ENCODE data around the gene OR6Q1.

The OR6Q1 gene

DNA sequence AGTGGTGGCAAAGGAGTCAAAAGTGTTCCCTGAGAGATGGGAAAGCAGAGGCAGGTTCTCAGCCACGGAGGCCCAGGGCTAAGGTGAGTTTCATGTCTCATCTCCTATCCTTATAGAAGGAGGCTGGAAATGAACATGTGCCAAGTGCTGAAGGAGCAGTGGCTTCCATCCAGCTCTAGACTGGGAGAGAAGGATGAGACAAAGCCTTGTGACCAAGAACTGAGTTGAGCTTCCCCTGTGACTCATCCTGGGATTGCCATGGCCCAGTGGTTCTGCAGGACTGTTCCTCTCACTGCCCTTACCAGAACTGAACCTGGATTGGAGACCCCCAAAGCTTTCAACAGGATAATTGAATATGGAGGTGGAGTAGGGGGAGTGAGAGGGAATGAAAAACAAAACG is 23.8 kb upstream of the OR6Q1 start:
- no peaks in the 10 kb centered on the region for H4K20me1 ChIP-seq
- no peak overlapping the region for H3K27ac ChIP-seq
- H3K27me3 ChIP-seq: no peaks in the 10 kb centered on the region
- no peak overlapping the region for H3K9ac ChIP-seq
- H3K4me3 ChIP-seq: no peak overlapping the region
- H3K4me1 ChIP-seq: peaks cover 0 to 13% (median 2%) of the 10 kb centered on the region in 10 experiments; a peak in 8 of 20 replicates
- H3K36me3 ChIP-seq: no peaks in the 10 kb centered on the region
- no peak for TF ChIP-seq Cebpa-rat (IDR thresholded peaks at IDR 0.05)
- no peaks in the 10 kb centered on the region for H3K9me3 ChIP-seq (replicated peaks in 1 of 11)
- H3K4me2 ChIP-seq: no peak overlapping the region

DNA sequence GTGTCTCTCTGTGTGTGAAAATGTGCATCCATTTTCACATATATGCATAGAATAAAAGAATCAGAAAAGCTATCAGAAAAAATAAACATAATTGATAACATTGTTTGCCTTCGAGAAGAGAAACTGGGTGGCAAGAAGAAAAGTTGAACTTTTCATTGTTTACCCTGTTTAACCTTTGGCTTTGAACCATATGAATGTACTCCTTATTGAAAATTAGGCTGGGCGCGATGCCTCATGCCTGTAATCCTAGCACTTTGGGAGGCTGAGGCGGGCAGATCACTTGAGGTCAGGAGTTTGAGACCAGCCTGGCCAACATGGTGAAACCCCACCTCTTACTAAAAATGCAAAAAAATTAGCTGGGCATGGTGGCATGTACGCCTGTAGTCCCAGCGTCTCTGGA is 19.0 kb upstream of the OR6Q1 start:
- no peak overlapping the region for H3K9ac ChIP-seq

DNA sequence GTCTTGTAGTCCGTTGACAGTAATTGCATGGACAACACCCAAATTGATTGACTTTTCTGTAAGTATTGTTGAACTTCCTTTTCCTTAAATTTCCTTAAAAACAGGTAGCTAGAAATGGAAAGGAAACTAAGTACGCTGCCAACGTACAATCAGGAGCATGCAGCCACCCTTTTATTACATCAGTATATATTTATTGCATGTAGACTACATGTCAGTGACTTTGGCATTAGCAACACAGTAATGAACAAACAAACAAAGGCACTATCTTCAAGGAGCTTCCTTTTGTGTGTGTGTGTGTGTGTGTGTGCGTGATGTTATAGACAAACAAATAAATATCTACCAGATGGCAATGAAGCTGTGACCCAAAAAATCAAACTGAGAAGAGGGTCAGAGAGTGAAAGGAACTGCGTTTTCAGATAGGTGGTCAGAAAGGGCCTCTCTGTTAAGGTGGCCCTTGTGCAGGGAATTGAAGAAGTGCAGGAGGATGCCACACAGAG is 7.3 kb upstream of the OR6Q1 start, which contains the start of gene OR9Q1:
Gene OR9Q1 (plus strand): TSS at position 447 of the 497 bp plus-strand sequence. CDS start 155,564 bp downstream, outside the sequence.
- H3K27ac ChIP-seq: no peak within 1 kb of the TSS
- H3K36me3 ChIP-seq: no peaks in the 10 kb centered on the region
- no peak within 1 kb of the TSS for H3K9ac ChIP-seq
- no peaks in the 10 kb centered on the region for H4K20me1 ChIP-seq
- H3K4me1 ChIP-seq: no peaks in the 10 kb centered on the region
- no peaks in the 10 kb centered on the region for H3K9me3 ChIP-seq (replicated peaks in 1 of 11)
- no peak within 1 kb of the TSS for H3K4me3 ChIP-seq
- no peak for TF ChIP-seq Cebpa-rat (IDR thresholded peaks at IDR 0.05)
- no peaks in the 10 kb centered on the region for H3K27me3 ChIP-seq
- H3K4me2 ChIP-seq: no peak within 1 kb of the TSS

More for the DNA sequence above, 19.0 kb upstream of the OR6Q1 start:
- Histone ChIP-seq H3K4me1 (peaks cover 0 to 4% (median 0%) of the 10 kb centered on the region in 10 experiments; a peak in 1 of 20 replicates), H3K4me2 (no peak overlapping the region), H3K36me3 (no peaks in the 10 kb centered on the region), H3K4me3 (no peak overlapping the region), H3K27me3 (no peaks in the 10 kb centered on the region), H3K9me3 (replicated peaks in 1 of 11) (no peaks in the 10 kb centered on the region), H4K20me1 (no peaks in the 10 kb centered on the region), H3K27ac (no peak overlapping the region)
- TF ChIP-seq Cebpa-rat (IDR thresholded peaks at IDR 0.05): no peak

DNA sequence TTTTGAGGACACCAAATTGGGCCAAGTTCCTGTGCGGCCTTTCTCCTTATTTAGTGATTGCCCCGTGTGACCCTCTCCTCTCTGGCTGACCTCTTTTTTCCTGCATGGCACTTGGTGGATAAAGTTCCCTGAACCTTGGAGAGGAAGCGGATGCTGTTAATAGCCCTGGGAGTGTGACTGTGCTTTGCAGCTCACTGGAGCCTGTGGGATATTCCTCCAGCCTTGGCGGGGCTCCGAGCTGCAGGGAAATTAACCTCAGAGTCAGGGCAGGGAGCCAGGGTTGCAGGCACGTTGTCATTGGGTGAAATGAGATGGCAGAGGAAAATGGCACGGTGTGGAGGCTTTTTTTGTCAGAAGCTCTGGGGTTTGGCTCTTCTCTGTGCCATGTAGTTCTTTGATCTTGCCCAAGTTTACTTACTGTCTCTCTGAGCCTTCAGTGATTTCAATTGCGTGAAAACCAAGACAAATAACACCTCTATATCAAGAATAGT is 6.1 kb upstream of the OR6Q1 start:
- H3K36me3 ChIP-seq: no peaks in the 10 kb centered on the region
- peak in 1 of 11 experiments; percentile 50; a peak in 1 of 22 replicates for TF ChIP-seq Cebpa-rat (IDR thresholded peaks at IDR 0.05)
- no peak overlapping the region for H3K9ac ChIP-seq
- H3K4me3 ChIP-seq: no peak overlapping the region
- no peak overlapping the region for H3K27ac ChIP-seq
- no peaks in the 10 kb centered on the region for H3K9me3 ChIP-seq (replicated peaks in 1 of 11)
- no peaks in the 10 kb centered on the region for H4K20me1 ChIP-seq
- peaks cover 0 to 6% (median 0%) of the 10 kb centered on the region in 10 experiments; a peak in 2 of 20 replicates for H3K4me1 ChIP-seq
- no peaks in the 10 kb centered on the region for H3K27me3 ChIP-seq
- no peak overlapping the region for H3K4me2 ChIP-seq

DNA sequence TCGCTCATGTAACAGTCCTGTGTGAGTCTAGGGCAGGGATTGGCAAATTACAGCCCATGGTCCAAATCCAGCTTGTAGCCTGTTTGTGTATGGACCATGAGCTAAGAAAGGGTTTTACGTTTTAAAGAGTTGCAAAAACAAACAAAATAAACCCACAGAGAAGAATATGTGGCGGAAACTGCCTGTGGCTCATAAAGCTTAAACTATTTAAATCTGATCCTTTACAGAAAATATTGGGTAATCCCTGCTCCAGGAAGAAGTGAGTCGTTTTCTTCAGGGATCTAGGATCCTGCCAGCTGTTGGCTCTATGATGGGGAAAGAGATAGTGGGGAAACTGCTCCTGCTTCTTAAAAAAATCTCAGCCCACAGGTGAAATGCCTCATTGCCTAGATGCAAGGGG is 3.4 kb upstream of the OR6Q1 start:
- no peak overlapping the region for H3K4me3 ChIP-seq
- no peak overlapping the region for H3K27ac ChIP-seq
- H3K9ac ChIP-seq: no peak overlapping the region
- peaks cover 0 to 6% (median 0%) of the 10 kb centered on the region in 10 experiments; a peak in 2 of 20 replicates for H3K4me1 ChIP-seq
- no peak overlapping the region for H3K4me2 ChIP-seq
- H3K27me3 ChIP-seq: no peaks in the 10 kb centered on the region
- H3K36me3 ChIP-seq: no peaks in the 10 kb centered on the region
- no peaks in the 10 kb centered on the region for H4K20me1 ChIP-seq
- H3K9me3 ChIP-seq (replicated peaks in 1 of 11): peaks cover 0 to 9% (median 0%) of the 10 kb centered on the region in 11 experiments; a peak in 5 of 22 replicates
- no peak for TF ChIP-seq Cebpa-rat (IDR thresholded peaks at IDR 0.05)

DNA sequence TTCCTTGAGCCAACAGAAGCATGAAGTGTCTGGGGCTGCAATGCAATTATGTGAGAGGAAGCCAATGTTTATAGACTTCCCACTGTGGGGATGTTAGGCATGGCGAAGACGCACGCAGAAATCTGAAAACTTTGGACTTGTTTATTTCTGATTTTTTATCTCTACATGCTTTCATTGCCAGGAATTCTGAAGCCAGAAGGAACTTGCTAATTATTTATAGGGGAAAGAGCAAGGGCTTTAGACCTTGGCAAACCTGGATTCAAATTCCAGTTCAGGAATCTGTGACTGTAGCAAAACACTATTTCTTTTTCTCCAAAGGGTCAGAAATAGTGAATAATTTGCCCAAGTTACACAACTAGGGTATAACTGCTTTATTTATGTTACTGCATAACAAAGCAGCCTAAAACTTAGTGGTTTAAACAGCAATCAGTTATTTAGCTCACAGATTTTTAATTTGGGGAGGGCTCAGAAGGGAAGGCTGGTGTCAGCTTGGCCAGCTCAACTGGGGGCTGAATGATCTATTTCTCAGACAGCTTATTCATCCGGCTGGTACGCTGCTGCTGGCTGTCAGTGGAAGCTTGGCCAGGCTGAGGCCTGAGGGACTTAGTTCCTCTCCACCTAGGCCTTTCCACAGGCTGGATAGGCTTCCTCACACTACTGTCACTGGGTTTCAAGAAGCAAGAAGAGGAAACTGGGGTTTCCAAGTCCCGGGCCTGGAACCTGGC is 1.9 kb upstream of the OR6Q1 start:
- TF ChIP-seq Cebpa-rat (IDR thresholded peaks at IDR 0.05): no peak
- no peak overlapping the region for H3K4me2 ChIP-seq
- no peaks in the 10 kb centered on the region for H3K36me3 ChIP-seq
- H3K27me3 ChIP-seq: no peaks in the 10 kb centered on the region
- H3K9ac ChIP-seq: no peak overlapping the region
- no peak overlapping the region for H3K4me3 ChIP-seq
- H3K27ac ChIP-seq: no peak overlapping the region
- H3K9me3 ChIP-seq (replicated peaks in 1 of 11): peaks cover 0 to 20% (median 7%) of the 10 kb centered on the region in 11 experiments; a peak in 11 of 22 replicates
- peaks cover 0 to 6% (median 0%) of the 10 kb centered on the region in 10 experiments; a peak in 2 of 20 replicates for H3K4me1 ChIP-seq
- no peaks in the 10 kb centered on the region for H4K20me1 ChIP-seq

DNA sequence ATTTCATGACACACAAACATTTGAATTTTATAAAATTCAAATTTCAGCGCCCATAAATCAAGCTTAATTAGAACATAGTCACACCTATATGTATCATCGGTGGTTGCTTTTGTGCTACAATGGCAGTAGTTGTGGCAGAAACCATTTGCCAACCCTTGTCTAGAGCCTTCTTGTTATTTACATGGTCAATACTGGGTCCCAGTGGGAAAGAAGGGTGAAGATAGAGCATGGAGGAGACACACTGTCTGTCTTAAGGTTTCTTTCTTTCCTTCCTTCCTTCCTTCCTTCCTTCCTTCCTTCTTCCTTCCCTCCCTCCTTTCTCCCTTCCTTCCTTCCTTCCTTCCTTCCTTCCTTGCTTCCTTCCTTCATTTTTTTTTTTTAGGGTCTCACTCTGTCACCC is 3.7 kb downstream of the OR6Q1 start:
- no peak overlapping the region for H3K4me2 ChIP-seq
- H3K9ac ChIP-seq: no peak overlapping the region
- no peaks in the 10 kb centered on the region for H3K27me3 ChIP-seq
- H3K36me3 ChIP-seq: no peaks in the 10 kb centered on the region
- H4K20me1 ChIP-seq: no peaks in the 10 kb centered on the region
- TF ChIP-seq Cebpa-rat (IDR thresholded peaks at IDR 0.05): no peak
- no peaks in the 10 kb centered on the region for H3K4me1 ChIP-seq
- no peak overlapping the region for H3K4me3 ChIP-seq
- H3K27ac ChIP-seq: no peak overlapping the region
- peaks cover 9 to 40% (median 28%) of the 10 kb centered on the region in 11 experiments; a peak in 19 of 22 replicates for H3K9me3 ChIP-seq (replicated peaks in 1 of 11)

DNA sequence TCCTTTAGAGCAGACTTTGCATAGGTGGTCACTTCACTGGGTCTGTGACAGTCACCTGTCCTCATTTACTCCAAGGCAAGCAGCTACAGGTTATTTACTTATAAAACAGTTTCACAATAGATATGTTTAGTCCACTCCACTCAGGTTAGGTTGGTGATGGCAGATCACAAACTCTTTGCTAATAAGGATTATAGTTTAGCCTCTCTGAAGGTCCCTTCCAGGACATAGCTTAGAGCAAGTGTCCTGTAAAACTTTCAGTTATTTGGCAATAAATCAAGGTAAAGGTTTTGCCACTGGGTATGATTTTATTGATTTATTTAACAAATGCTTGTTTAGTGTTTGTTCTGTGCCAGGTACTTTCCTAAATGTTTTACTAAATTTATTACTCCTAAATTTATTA is 8.8 kb downstream of the OR6Q1 start:
- Histone ChIP-seq H4K20me1 (no peaks in the 10 kb centered on the region), H3K27ac (no peak overlapping the region), H3K9me3 (replicated peaks in 1 of 11) (peaks cover 9 to 22% (median 18%) of the 10 kb centered on the region in 11 experiments; a peak in 18 of 22 replicates), H3K36me3 (no peaks in the 10 kb centered on the region), H3K4me1 (no peaks in the 10 kb centered on the region), H3K4me3 (no peak overlapping the region), H3K4me2 (no peak overlapping the region), H3K9ac (no peak overlapping the region), H3K27me3 (no peaks in the 10 kb centered on the region)
- no peak for TF ChIP-seq Cebpa-rat (IDR thresholded peaks at IDR 0.05)

DNA sequence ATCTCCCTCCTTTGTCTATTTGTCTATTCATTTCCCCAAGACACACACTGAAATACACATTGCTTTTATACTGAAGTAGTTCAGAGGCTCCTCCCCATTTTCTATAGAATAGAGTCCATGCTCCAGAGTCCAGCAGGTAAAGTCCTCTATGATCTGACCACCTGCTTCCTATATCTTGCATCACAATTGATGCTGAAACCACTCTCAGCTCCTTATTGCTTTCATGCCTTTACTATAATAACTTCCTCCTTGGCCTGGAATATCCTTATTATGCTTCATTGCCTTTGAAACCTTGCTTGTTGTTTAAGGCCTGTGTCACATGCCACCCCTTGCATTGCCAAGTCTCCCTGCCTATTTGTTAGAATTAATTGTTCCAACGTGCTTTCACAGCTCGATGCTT is 12.6 kb downstream of the OR6Q1 start:
- no peaks in the 10 kb centered on the region for H3K9me3 ChIP-seq (replicated peaks in 1 of 11)
- no peak overlapping the region for H3K4me2 ChIP-seq
- no peaks in the 10 kb centered on the region for H3K4me1 ChIP-seq
- H3K36me3 ChIP-seq: no peaks in the 10 kb centered on the region
- no peak overlapping the region for H3K4me3 ChIP-seq
- no peak overlapping the region for H3K27ac ChIP-seq
- H3K9ac ChIP-seq: no peak overlapping the region
- H3K27me3 ChIP-seq: no peaks in the 10 kb centered on the region
- no peaks in the 10 kb centered on the region for H4K20me1 ChIP-seq
- no peak for TF ChIP-seq Cebpa-rat (IDR thresholded peaks at IDR 0.05)

Data from BLaER1 treated with 17β-estradiol and CSF1 and Interleukin-3, amounts not matched to agents 10 nM and 100 nM (cell line).